Colonic mucosa (tissue), 4 donors: ENCODE data around the gene PKD2. TPM values are rescaled to one million over a fixed set of nuclear protein-coding genes. Genes with fewer than 3 reads are reported as not detected.

Source experiments
- DNase-seq: peaks from one replicate; pipeline ENCODE4 v3.0.0-alpha.2; 2020
- H3K27ac ChIP-seq: fragments of 200-600 bp; one replicate; pipeline ENCODE4 v1.8.0; 2021
- H3K27me3 ChIP-seq: fragments of 200-600 bp; one replicate; pipeline ENCODE4 v1.8.0; 2021
- H3K36me3 ChIP-seq: fragments of 200-600 bp; one replicate; pipeline ENCODE4 v1.8.0; 2021
- H3K4me1 ChIP-seq: fragments of 200-600 bp; one replicate; pipeline ENCODE4 v1.8.0; 2021; ENCODE audit warnings: mild to moderate bottlenecking
- H3K4me3 ChIP-seq: fragments of 200-600 bp; one replicate; pipeline ENCODE4 v1.8.0; 2021
- H3K9ac ChIP-seq, 2 donors: one replicate each; pipeline ENCODE4 v1.7.0; 2013; ENCODE audit warnings: control low read depth in 2 of 2, low read depth in 2 of 2, low read length in 2 of 2
- H3K9me3 ChIP-seq: fragments of 200-600 bp; one replicate; pipeline ENCODE4 v1.8.0; 2021
- intact Hi-C: fragments of 100-400 bp; cut with DNase I; formaldehyde crosslinking; loops from one replicate; pipeline ENCODE4 v1.14.1; 2022
- total RNA-seq, 2 donors: library from RNA; stranded (reverse); fragmentation: NEBNext Ultra II Directional in 1 of 2; extraction: Animal tissue kit (Norgen Biotek cat#: 25700) in 1 of 2; gene quantifications; one replicate each; pipeline ENCODE4 v1.2.1, GENCODE V29; 2021
- TF ChIP-seq, protein P1 (sequence below): fragments of 200-600 bp; IDR thresholded peaks from one replicate; pipeline ENCODE4 v1.8.0; 2022; ENCODE audit warnings: antibody characterized with exemption, mild to moderate bottlenecking
- donor health status: healthy.
- donor health status: DM: no; HTN: no; CAD: no.
- donor health status: DM: no; HTN: no; CAD: no.

Gene PKD2
- total RNA-seq, 2 donors from 2014 or later = 5.9 to 9.2 TPM

DNA sequence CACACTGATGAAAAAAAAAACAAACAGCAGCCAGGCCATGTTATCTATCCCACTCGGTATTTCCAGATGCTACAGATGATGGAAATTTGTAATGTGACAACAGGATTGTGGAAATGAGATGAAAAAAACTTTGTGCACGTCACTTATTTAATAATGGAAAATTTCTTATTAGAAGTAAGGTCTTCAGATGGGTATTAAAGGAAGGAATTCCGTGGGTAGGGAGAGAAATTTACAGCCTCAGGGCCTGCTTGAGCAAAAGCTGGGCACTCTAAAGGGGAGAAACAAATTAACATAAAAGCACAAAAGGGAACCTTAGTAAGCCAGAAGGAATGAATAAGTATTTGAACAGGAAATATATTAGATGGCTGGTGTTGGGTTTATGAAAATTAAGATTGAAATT, 4.2 kb upstream of the PKD2 start:
- DNase-seq = no peak
- intact Hi-C loops = no loop called here
- no peaks in the 10 kb centered on the region for H3K9me3 ChIP-seq
- no peaks in the 10 kb centered on the region for H3K27me3 ChIP-seq
- no peak overlapping the region for H3K4me3 ChIP-seq
- no peak overlapping the region for H3K27ac ChIP-seq
- H3K9ac ChIP-seq = no peak overlapping the region
- no peaks in the 10 kb centered on the region for H3K4me1 ChIP-seq
- TF ChIP-seq, protein P1, sequence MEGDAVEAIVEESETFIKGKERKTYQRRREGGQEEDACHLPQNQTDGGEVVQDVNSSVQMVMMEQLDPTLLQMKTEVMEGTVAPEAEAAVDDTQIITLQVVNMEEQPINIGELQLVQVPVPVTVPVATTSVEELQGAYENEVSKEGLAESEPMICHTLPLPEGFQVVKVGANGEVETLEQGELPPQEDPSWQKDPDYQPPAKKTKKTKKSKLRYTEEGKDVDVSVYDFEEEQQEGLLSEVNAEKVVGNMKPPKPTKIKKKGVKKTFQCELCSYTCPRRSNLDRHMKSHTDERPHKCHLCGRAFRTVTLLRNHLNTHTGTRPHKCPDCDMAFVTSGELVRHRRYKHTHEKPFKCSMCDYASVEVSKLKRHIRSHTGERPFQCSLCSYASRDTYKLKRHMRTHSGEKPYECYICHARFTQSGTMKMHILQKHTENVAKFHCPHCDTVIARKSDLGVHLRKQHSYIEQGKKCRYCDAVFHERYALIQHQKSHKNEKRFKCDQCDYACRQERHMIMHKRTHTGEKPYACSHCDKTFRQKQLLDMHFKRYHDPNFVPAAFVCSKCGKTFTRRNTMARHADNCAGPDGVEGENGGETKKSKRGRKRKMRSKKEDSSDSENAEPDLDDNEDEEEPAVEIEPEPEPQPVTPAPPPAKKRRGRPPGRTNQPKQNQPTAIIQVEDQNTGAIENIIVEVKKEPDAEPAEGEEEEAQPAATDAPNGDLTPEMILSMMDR = no peak
- H3K36me3 ChIP-seq = no peaks in the 10 kb centered on the region

DNA sequence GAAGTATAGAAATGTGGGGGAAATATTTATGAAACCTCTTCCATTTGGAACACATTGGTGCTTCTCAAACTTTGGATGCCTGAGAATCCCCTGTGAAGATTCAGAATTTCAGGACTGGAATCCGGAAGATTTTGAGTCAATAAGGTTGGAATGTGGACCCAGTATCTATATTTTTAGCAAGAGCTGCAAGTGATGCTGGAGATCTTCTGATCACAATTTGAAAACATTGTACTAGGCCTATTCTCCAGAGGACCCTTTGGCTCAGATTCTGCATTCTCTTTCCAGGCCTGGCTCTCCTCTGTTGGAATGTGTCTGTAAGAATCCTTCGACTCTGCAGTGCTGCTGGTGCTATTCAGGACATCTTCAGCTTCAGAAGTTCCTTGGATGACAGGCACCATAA, 2.4 kb upstream of the PKD2 start:
- H3K27ac ChIP-seq = no peak overlapping the region

DNA sequence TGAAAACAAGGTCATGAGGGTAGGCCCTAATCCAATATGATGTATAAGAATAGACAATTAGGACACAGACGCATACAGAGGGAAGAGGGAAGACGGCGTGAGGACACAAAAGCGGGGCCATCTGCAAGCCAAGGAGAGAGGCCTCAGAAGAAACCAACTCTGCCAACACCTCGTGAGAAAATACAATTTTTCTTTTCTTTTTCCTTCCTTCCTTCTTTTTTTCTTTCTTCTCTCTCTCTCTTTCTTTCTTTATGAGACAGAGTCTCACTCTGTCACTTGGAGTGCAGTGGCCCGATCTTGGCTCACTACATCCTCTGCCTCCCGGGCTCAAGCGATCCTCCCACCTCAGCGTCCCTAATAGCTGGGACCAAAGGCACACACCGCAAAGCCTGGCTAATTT, 1.5 kb upstream of the PKD2 start:
- intact Hi-C loops = no loop called here
- H3K27me3 ChIP-seq = no peaks in the 10 kb centered on the region
- no peak overlapping the region for H3K27ac ChIP-seq
- H3K36me3 ChIP-seq = no peaks in the 10 kb centered on the region
- H3K4me3 ChIP-seq = no peak overlapping the region
- DNase-seq = no peak
- no peaks in the 10 kb centered on the region for H3K4me1 ChIP-seq
- H3K9ac ChIP-seq = no peak overlapping the region
- TF ChIP-seq, protein P1 = no peak
- H3K9me3 ChIP-seq = no peaks in the 10 kb centered on the region

More for the DNA sequence above, 2.4 kb upstream of the PKD2 start:
- H3K4me3 ChIP-seq = no peak overlapping the region
- no peaks in the 10 kb centered on the region for H3K9me3 ChIP-seq
- intact Hi-C loops = no loop called here
- H3K36me3 ChIP-seq = no peaks in the 10 kb centered on the region
- H3K4me1 ChIP-seq = no peaks in the 10 kb centered on the region
- H3K9ac ChIP-seq = no peak overlapping the region
- no peak for DNase-seq
- TF ChIP-seq, protein P1 = no peak
- H3K27me3 ChIP-seq = no peaks in the 10 kb centered on the region

DNA sequence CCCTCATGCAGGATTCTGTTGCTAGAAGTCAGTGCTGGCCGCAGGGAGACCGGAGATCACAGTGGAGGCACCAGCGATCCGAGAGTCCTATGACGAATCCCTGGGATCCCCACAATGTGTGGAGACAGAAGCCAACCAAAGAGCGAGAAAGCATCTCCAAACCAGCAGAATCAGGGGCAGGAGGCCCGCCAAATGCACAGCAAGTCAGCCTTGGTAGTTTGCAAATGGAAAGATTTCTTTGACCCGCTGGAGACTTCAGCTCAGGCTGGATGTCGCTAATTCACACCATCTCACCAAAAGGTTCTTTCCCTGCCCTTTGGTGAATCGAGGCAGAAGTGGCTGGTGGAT, 505 bp upstream of the PKD2 start:
- Histone ChIP-seq H3K36me3 (no peaks in the 10 kb centered on the region), H3K4me3 (peak overlapping the region; percentile 90), H3K4me1 (no peaks in the 10 kb centered on the region), H3K9me3 (no peaks in the 10 kb centered on the region), H3K27ac (peak overlapping the region; percentile 28), H3K27me3 (no peaks in the 10 kb centered on the region), H3K9ac (peak overlapping the region in 1 of 2 donors; percentile 29)
- intact Hi-C loops = no loop called here
- DNase-seq = no peak
- TF ChIP-seq, protein P1 = no peak

DNA sequence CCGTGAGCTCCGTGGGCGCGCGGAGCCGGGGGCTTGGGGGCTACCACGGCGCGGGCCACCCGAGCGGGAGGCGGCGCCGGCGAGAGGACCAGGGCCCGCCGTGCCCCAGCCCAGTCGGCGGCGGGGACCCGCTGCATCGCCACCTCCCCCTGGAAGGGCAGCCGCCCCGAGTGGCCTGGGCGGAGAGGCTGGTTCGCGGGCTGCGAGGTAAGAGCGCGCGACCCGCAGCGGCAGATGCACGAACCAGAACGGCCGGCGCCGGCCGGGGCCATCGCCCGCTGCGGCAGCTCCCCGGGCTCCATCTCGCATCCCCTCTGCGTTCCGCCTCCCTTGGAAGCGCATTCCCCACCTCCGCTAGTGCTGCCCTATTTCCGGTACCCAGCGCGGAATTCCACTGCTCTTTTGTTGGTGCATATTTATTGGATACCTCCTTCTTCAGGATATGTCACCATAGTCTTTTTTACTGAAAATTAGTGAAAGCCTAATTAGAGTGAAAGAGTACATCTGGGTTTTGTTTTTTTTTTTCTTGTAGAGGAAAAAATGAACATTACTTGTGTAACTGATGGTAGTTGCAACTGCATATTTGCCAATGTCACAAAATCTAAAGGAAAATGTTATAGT, 797 bp downstream of the PKD2 start:
- Histone ChIP-seq H3K4me1 (no peaks in the 10 kb centered on the region), H3K4me3 (peak overlapping the region; percentile 90), H3K27ac (peak overlapping the region; percentile 72), H3K9ac (peak overlapping the region in 1 of 2 donors; percentile 87), H3K36me3 (no peaks in the 10 kb centered on the region), H3K27me3 (no peaks in the 10 kb centered on the region), H3K9me3 (no peaks in the 10 kb centered on the region)
- TF ChIP-seq, protein P1 = no peak
- intact Hi-C loops = no loop called here
- peak; percentile 61 for DNase-seq
